Activated T-cell treated with anti-CD3 and anti-CD28 coated beads for 1 hour (primary cell): ENCODE data around the gene KIAA1614.

Experiments used
- DNase-seq: peaks from one replicate; pipeline ENCODE4 v3.0.0-alpha.2; 2020; ENCODE audit warnings: low read depth

KIAA1614 gene, protein sequence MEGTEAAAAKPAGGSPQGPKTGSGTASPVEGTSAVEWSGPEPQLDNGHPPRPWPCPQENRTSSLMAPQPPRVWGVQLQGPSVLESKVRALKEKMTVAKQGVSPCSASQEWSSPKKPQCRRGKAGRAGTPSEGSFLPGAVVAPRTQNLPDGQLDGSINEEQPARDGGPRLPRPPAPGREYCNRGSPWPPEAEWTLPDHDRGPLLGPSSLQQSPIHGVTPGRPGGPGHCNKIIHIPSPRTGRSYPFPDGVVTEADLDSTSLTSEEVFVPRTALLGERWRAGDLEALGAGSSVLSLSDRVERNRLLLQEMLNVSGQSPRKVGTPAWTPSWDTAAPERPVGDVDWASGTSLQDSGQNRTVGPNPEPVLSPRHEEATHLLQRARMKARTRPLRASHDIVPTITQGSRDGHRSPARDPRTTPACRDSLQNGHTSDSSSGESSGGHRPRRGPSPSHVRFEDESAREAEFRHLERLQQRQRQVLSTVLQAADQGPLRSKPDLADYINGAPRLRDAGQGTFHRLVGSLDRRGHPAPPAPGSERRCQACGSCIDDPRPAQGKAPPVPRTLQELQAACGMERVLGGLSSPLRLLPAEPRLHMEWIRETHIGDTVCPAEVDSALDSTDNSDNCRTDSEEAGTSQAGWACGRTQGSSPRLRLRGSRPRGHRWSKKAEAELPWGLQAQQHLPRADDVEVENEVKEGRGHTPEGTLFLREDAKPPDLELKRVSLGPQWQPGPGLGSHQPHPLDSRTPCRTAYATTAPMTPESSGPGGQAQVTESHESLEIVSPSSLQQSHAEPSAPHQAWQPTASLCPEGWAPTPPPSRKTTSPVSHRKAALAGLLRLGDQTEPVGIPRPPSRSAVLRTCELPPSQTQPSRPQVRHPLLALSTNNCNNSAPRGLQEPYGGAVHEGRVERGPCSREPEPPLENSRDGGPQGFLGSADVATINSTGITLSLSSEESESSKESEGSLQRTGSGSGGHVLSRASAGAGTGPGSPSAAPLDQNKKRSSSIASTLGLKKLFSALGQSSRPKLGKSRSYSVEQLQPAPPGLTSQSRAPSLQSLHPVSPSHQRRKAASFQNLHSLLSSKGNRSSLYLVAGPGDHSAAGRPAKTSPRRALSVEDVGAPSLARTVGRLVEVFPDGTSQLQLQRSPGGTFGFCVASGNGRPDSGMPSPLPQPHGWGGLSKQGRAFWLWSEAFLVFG

DNA sequence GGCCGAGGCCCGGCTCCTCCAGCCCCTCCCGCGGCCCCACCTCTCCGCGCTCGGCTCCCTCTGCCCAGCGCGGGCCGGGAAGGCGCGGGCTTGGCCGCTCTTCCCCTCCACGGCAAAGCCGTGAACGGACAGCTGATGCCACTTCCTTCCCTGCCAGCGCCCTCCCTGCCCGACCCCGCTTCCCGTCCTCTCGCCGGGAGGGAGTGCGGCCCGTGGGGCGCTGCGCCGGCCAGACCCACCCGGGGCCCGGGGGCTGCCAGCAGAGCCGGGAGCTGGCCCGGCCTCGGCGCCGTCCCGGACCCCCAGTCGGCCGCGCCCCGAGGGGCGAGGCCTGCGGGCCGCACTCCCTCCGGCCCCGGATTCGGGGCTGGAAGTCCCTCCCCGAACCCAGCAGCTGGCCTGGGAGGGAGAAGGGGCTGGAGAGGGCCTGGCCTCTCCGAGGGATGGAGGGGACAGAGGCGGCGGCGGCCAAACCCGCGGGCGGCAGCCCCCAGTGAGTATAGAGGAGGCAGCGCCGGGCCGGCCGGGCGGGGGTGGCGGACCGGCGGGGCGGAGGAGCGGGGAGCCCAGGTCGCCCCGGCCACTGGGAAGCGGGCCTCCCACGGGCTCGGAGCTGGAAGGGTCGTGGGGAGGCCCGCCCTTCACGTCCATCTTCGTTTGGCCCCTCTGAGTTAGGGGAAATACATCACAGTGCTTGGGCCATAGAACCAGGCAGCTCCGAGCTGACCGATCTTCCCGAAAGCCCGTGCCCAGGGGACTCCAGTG, at the start of gene KIAA1614:
Gene KIAA1614 (plus strand): TSS at position 97 of the 765 bp plus-strand sequence. CDS start 347 bp downstream, at position 444.
- no peak for DNase-seq

DNA sequence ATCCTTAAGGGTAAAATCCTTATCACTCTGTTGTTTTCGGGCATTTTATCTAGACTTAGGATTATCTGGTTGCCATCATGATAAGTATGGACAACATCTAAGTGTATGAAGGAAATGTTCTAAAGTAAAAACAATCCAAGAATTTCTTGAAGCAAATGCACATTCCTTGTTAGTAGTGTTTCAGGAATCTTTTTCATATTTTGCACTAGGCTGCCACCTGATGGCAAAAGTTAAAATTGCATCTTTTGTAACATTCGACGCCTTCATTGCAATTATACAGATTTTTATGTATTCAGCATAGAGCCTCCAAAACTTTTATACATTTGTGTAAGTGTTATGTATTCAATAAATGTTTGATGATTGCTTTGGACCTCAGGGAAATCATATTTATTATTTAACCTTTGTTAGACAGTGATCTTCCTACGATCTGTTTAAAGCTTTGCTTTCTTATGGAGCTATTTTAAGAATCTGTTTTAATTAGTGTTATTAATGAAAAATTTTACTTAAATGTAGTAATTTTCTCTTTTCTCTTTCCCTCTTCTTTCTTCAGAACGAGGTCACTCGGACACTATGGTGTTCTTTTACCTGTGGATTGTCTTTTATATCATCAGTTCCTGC, 49.4 kb upstream of the KIAA1614 start:
- DNase-seq, result no peak

DNA sequence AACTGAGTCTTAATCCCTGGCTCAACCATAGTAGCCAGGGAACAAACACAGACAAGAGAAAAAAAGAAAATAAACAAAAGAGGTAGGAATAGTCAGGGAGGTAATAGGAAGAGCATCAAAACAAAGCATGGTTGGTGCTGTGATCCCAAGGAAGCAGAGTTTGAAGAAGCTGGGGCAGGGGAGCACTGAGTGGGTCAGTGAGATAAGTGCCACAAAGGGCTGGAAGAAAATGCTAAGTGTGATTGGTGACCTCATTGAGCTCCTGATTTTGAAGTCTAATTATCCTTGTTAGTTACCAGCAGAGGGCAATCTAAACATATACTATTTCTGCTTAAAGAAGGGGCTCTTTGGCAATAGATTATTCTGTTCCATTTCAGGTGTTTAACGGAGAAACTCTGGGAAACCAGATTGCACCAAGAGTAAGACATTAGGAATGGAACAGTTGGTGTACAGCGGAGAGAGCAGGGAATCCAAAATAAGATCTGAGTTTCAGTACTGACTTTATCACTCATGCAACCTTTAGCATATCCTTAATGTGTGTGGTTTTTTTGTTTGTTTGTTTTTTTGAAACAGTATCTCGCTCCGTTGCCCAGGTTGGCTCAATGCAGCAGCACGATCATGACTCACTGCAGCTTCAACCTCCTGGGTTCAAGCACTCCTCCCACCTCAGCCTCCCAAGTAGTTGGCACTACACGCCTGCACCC, 30.7 kb upstream of the KIAA1614 start:
- no peak for DNase-seq

DNA sequence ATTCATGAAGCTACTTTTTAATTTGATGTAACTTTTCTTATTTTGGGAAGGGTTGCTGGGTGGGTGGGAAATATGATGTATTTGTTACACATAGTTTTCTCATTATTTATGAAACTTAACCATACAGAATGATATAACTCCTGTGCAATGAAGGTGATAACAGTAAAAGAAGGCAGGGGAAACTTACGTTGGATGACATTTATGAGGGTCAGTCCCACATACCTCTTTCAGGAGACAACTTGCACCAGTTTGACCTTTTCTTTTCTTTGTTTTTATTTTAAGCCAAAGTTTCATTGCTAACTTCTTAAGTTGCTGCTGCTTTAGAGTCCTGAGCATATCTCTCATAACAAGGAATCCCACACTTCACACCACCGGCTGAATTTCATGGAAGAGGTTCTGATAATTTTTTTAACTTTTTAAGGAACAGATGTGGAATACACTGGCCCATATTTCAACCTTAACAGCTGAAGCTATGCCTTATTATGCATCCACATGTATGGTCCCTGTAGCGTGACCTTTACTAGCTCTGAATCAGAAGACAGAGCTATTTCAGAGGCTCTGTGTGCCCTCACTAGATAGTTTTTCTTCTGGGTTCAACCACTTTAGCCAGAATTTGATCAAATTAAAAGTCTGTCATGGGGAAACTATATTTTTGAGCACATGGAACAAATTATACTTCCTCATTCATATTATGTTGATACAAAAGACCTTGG, 28.0 kb upstream of the KIAA1614 start:
- DNase-seq, result no peak

DNA sequence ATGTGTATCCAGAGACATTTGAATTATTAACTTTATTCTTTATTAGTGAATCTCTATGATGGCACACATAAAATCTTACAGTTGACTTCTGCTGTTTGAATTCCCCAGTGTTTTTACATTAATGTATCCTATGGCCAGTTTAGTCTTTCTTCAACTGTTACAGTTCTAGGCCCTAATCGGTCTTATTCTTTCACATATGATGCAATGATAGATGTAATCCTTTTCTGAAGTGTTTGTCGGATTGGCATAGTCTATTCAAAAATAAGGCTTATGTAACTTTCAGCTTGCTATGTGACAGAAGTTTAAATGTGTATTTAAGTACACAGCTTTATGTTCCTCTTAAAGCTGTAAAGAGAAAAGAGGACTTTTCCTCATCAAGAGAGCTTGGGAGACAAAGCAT, 26.4 kb upstream of the KIAA1614 start:
- no peak for DNase-seq

DNA sequence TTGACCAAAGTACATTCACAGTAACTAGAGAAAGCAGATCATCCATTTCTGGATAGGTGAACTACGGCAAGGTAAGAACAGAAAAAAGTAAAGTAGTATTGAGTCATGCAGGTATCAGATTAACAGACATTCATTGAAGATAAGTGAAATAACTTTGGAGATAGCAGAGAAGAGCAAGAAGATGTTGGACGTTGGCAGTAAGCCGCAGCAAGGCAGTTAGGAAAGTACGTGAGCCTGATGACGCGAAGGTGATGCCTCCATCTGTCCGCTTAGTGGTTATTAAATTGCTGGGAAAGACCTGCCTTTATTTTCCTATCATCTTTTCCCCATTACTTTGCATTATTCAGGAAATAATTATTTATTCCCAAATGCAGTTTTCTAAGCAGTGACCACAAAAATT, 24.9 kb upstream of the KIAA1614 start:
- no peak for DNase-seq

DNA sequence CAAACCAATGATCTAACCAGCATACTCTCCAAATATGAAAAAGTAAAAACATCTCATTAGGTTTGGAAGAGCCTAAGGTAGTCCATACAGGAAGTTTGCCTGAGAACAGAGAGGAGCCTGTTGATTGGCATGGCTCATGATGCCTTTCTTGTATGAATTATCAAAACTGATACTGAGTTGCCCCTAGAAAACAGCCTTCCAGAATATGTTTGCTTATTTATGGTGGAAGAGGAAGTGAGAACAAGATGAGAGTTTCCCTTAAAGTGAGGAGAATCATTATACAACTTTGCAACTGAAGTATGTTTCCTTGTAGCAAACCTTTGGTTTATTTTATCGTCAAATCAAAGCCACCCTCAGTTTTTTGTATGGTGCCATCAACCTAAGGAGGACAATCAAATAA, 23.8 kb upstream of the KIAA1614 start:
- DNase-seq, result no peak

DNA sequence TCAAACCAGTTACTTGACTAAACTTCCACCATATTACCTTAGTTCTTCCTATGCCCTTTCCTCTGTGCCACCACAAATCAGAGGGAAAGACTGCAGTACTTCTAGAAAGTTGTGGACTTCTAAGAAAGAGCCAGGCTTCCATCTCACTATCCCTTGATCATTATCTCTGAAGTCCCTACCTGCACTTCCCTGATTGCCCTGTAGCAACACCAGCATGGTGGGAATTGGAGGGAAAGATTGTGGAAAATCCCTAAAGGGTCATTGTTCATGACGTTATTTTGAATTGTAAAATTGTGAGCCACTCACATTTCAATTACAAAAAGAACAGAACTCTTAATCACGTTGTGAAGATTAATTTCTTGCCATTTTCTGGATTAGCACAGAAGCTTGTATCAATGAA, 23.4 kb upstream of the KIAA1614 start:
- DNase-seq, result no peak

DNA sequence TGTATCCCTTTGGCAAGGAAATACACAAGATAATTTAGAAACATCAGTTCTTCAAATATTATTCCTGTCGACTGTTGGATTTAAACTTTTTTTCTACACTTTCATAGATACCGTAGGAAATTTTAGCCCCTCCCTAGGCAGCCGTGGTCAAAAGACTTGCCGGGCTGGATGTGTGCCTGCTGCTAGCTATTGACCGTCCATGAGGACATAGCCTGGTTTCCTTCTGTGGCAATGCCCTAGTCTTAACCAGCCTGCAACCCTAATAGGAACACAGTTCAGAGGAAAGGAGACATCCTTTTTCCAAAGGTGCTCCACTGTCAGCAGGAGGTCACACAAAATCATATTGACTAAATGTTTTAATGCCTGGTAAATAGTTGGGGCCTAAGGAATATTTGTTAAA, 20.4 kb upstream of the KIAA1614 start:
- no peak for DNase-seq

DNA sequence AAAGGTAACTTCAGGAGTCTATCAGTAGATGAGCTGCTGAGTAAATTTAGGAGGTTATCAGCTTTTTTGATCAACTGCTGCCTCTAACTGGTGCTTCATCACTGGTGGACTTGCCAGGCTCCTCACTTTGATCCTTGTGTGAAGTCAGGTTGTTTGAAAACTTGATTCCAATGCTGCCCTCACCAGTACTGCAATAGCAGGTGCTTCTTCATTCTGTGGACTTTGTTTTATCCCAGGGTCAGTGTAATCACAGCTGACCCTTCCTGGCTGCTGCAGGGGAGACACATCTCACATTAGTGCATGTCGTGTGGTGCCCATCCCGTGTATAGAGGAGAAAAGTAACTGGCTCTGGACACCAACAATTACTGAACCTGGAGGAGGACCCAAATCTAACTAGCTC, 20.0 kb upstream of the KIAA1614 start:
- no peak for DNase-seq

DNA sequence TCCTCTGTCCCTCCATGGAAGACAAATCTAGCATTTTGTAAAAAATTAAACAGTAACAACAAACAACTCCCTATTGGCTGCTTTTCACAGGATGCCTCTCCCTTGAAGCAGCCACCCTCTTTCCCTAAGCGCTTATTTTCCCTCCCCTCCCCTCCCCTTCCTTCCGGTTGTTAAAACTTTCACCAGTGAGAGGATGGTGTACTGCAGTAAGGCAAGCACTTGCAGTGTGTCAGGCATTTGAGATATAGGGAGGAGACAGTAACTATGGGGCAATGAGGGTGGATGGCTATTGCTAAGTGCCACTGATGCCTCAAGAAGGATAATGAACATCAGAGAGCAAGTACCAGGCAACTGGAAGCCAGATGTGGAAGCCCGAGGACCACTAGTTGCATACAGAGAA, 19.1 kb upstream of the KIAA1614 start:
- DNase-seq, result no peak

DNA sequence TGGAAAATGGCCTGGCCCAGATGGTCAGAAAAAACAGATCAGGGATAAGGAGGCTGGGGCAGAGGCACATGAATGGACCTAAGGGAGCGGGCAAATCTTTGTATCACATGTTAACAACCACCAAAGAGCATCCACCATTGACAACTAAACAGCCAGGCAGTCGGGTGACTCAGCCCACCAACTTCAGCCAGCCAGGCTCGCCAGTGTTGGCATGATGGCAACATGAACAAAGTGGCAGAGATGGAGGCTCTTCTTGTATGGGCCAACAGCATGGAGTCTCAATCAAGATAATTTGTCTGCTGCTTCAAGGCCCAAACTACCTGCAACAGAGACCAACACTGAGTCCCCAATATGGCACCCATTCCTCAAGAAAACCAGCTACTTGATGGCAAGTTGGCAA, 16.5 kb upstream of the KIAA1614 start:
- DNase-seq, result no peak

DNA sequence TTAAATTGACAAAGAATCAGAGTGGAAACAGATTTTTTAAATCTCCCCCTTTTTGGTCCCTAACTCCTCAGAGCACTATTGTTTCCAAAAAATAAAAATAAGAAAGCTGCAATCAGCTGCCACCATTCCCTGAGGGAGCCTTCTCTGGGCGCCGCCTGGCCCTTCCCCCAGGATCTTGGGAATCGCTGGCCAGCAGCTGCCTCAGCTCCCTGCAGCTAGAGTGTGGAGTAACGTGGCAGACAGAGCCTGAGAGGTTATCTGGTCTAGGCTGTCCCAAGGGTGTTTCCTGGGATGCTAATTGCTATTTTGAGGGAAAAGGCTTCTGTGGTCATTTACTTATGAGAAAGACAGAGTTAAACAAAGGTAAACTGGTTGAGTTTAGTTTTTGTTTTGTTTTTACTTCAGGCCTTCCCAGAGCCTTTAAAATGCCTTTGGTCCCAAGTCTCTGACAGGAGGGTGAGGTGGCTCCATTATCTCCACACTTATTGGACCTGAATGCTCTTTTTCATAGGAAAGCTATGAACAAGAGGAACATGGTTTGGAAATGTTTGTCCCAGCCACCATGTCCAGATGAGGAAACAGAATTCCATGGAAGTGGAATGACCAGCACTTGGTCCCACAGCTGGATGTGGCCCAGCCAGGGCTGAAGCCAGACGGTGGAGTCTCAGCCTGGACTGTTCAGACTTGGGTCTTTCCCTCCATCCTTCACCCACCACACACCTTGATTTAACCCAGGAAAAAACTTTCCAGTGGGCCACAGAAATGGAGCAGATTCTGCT, 14.1 kb upstream of the KIAA1614 start:
- no peak for DNase-seq

DNA sequence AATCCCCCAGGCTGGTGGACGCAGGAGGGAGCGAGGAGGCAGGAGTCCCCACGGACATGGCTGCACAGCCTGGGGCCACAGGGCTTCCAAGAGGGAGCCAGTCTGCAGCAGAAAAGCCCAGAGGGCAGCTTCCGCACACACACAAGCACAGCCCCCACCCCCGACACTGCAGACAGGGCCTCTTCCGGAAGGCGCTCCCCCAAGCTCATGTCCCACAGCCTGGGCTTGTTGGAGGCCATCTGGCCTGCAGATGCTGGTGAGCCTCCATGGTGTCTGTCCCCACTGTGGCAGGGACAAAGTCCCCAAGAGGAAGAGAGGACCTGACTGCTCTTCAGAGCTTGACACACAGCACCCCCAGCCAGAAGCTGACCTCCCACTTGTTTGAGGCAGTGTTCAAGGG, 13.4 kb upstream of the KIAA1614 start:
- no peak for DNase-seq

DNA sequence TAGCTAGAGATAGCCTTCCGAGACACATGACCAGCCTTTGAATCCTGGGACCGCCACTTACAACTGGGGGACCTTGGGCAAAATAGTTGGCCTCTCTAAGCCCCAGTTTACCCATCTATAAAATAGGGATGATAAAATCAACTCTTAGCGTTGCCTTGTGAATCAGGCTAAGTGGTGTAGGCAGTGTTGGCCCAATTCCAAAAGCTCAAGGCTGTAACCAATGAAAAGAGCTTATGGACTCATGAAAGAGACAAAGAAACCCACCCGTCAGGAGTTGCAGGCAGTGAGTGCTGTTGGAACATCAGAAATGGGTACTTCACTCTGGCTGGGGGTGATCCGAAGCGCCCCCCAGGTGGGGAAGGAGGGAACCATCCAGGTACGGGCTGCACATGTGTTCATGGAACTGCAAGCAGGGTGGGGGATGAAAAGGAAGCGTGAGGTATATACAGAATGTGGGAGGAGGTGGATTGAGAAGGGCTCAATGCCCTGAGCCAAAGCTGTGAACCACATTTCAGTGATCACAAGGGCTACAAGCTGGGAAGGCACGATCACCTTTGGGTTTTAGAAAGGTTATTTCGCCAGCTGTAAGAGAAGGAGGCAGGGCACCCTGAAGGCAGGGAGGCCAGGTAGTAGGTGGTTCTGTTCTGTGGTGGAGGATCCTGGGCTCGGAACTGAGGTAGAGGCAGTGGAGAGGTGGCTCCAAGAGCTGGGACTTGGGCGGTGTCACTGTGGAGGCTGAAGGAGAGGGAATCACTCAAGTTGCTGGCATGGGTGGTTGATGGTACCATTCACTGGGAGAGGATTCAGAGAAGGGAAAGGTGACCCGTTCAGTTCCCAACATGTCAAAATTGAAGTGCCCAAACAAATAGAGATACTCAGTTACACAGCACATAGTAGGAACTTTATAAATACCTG, 11.4 kb upstream of the KIAA1614 start:
- no peak for DNase-seq

DNA sequence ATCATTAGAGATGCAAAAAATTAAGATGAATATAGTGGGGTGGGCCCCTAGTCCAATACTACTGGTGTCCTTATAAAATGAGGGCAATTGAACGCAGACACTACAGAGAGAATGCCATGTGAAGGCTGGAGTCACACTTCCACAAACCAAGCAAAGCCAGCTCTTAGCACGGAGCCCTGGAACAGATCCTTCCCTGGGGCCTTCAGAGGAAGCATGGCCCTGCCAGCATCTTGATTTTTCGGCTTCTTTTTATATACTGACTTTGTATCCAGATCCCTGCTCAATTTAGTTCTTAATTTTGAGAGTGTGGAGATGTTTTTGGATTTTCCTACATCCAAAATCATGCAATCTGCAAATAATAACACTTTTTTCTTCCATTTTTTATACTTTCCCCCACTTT, 10.2 kb upstream of the KIAA1614 start:
- no peak for DNase-seq

DNA sequence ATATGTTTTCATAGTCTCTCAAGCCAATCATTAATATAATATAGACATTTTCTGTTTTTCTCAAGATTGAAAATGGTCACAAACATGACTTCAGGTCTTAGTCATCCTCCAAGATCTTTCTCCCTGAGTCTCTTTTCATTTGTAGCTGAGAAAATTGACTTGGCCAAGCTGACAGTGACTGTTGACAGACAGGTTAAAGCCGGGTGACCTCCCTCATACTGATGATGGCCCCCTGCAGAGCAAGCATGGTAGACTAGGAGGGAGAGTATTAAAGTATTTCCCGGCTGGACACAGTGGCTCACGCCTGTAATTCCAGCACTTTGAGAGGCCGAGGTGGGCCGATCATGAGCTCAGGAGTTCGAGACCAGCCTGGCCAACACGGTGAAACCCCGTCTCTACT, 6.8 kb upstream of the KIAA1614 start:
- no peak for DNase-seq

DNA sequence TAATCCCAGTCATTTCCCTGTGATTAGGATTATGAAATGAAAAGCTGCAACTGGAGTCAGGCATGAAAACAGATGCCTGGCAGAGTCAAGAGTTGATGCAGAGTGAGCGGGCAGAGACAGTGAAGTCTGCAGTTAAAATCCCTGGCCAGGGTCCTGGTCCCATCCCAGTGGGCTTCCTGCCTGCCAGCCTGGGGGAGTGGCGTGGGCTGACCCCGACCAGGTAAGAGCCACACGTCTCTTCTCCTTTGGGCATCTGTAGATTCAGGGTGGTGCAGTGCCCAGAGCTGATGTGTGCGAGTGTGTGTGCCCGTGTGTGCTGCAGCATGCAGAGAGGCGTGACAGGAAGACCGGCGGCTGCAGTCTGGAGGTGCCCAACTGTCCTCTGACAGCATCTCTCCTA, 6.2 kb upstream of the KIAA1614 start:
- DNase-seq, result no peak
